ENCODE measurements around the gene INSR.
"Not testable (repeated sequence)": the region's sequence is repeated elsewhere in the genome, so short reads cannot be mapped to it uniquely, and the experiment has no call there.

Gene INSR

GRCh38 chr19:7224209-7224686, 70.0 kb downstream of the INSR start:
- peak; percentile 63 for DNase-seq (ENCODE audit: low spot score)

DNA sequence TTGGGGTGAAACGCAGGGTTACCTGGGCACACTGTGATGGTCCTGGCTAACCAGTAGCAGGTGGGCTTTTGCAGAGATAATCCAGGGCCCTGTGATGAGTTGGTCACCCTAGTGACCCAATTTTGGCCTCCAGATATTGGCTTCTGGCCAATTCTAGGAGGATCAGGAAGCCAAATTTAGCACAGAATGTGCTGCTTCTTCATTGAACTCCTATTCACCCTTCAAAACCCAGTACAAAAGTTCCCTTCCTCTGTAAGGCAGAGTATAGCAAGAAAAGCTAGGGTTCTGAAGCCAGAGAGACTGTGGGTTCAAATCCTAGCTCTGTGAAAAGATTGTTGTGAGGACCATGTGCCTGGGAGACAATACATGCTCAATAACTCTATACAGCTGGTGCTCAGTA, 70.8 kb downstream of the INSR start:
- DNase-seq (ENCODE audit: low spot score), result no peak

GRCh38 chr19:7219056-7219455, 75.2 kb downstream of the INSR start:
- no peak for DNase-seq (ENCODE audit: low spot score)

DNA sequence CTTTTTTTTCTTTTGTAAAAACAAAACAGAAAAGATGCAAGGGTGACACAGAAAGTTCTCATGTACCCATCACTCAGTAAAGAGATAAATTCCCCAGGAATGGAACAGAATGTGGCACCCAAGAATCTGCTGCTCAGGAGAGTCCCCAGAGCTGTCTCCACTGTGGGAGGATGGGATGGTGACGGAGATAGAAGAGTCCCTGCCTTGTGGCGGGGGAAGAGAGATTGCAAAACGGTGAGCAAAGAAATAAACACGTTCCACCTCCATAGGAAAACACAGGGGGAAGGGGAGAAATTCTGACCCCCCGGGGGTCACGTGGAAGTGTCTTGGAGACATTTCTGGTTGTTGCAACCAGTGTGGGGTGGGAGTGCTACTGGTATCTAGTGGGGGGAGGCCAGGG, 76.4 kb downstream of the INSR start:
- no peak for DNase-seq (ENCODE audit: low spot score)

- DNase-seq (ENCODE audit: low spot score), result no peak
These were observed 77.8 kb downstream of the INSR start for GRCh38 chr19:7216373-7216902.

- no peak for DNase-seq (ENCODE audit: low spot score)
These were observed 79.0 kb downstream of the INSR start for GRCh38 chr19:7215176-7215575.

- DNase-seq (ENCODE audit: low spot score), result no peak
These were observed 79.7 kb downstream of the INSR start for GRCh38 chr19:7214324-7215089.

DNA sequence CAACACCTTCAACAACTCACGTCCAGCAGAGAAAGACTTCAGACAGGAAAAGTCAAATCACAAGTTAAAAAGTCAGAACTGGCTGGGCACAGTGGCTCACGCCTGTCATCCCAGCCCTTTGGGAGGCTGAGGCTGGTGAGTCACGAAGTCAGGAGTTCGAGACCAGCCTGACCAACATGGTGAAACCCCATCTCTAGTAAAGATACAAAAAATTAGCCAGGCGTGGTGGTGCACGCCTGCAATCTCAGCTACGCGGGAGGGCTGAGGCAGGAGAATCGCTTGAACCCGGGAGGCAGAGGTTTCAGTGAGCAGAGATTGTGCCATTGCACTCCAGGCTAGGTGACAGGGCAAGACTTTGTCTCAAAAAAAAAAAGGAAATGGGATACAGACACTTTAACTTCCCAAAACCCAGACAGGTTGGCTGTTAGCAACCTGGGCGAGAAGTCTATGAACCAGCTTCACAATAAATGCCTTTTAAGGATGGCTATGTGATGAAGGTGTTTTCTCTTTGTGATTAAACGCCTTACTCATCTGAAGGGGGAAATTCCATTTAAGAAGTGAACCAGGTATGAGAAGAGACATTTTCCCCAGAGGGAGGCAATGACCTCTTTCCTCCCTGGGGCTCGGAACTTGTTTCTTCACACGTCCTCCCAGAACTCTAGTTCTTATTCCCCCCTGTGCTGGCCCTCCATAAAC, 80.4 kb downstream of the INSR start:
- no peak for DNase-seq (ENCODE audit: low spot score)

DNA sequence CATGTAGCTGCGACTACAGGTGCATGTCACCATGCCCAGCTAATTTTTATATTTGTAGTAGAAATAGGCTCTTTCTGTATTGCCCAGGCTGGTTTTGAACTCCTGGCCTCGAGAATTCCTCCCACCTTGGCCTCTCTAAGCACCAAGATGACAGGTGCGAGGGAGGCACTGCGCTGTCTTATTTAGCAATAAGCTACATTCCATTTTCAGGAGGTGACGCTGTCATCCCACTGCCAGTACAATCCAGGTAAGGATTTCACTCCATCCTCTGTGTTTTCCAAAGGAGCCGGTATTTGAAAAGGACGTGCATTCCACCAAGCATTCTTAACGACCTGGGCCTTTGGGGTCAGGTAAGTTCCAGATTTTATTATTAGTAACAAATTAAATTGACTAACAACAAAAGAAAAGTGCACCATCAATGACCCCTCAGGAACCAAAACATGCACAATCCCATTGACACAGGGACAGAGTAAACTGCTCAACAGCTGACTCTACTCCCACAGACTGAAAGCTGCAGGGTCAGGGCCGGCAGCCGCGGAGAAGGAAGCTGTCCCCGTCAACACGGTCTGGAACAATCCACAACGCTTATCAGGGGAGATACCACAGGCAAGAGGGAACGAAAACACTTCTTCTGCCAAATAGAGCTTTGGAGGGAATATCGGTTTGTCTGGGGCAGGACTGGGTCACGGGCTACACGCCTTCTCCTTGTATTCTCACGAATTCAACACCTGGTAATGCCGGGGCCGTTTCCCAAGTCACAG, 82.8 kb downstream of the INSR start:
- DNase-seq (ENCODE audit: low spot score), result no peak

DNA sequence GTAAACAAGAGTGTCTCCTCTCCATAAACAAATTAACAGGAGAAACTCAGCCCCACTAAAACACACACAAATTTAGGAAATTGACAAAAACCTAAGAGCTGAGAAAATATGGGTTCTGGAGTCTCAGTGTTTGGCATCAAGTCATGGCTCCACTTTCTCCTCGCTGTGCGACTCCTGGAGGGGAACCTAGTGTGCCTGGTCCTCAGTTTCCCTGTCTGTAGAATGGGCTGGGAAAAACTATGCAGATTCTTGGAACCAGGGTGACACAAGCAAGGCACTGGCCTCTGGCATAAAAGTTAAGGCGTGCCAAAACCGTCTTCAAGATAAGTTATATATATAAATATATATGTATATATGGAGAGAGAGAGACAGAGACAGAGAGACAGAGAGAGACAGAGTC, 83.9 kb downstream of the INSR start:
- DNase-seq (ENCODE audit: low spot score), result no peak

DNA sequence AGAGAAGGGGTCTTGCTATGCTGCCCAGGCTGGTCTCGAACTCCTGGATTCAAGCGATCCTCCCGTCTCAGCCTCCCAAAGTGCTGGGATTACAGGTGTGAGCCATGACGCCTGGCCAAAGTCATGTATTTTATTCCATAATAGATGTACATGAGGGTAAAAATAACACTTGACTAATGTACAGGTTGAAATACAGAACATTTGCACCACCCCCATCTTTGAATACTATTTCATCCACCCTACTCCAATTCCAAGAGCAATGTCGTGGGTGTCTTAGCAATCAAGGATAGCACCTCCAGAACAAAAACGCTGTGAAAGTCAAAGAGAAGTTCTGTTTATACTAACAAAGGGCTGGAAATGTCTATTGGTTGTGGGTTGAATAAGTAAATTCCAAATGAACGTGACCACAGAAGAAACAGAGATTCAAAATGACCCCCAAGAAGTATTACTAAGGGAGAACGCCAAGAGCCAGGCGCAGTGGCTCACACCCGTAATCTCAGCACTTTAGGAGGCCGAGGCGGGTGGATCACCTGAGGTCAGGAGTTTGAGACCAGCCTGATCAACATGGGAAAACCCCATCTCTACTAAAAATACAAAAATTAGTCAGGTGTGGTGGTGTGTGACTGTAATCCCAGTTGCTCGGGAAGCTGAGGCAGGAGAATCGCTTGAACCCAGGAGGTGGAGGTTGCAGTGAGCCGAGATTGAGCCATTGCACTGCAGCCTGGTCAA, 84.5 kb downstream of the INSR start:
- not testable (repeated sequence) for DNase-seq (ENCODE audit: low spot score)

- not testable (repeated sequence) for DNase-seq (ENCODE audit: low spot score)
These were observed 85.2 kb downstream of the INSR start for GRCh38 chr19:7209036-7209435.

- no peak for DNase-seq (ENCODE audit: low spot score)
These were observed 90.9 kb downstream of the INSR start for GRCh38 chr19:7203332-7203731.

GRCh38 chr19:7202888-7203287, 91.3 kb downstream of the INSR start:
- DNase-seq (ENCODE audit: low spot score), result no peak

- no peak for DNase-seq (ENCODE audit: low spot score)
These were observed 93.5 kb downstream of the INSR start for GRCh38 chr19:7200736-7201135.

GRCh38 chr19:7199613-7200533, 94.3 kb downstream of the INSR start:
- no peak for DNase-seq (ENCODE audit: low spot score)

- DNase-seq (ENCODE audit: low spot score), result peak; percentile 99
These were observed 96.2 kb downstream of the INSR start for GRCh38 chr19:7197760-7198696.

DNA sequence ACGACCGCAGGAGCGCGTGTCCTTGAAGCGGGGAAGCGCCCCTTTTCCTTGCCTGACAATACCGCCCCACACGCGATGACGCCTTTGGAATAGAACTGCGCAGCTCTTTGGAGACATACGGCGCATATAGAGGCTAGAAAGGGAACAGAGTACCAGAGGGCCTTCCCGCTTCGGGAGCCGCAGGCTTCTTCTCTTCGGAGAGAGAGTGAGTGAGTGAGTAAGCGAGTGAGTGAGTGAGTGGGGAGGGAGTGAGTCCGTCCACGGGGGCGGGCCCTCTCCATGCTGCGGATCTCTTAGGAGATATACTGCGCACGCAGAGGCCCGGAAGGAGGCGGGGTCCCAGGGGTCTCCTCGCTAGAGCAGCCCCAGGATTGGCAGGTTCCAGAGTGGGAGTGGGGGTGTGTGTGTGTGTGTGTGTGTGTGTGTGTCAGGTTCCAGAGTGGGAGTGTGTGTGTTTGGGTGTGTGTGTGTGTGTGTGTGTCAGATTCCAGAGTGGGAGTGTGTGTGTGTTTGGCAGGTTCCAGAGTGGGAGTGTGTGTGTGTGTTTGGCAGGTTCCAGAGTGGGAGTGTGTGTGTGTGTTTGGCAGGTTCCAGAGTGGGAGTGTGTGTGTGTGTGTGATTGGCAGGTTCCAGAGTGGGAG, 97.0 kb downstream of the INSR start:
- peak; percentile 91 for DNase-seq (ENCODE audit: low spot score)

GRCh38 chr19:7196763-7197118, 97.5 kb downstream of the INSR start:
- peak; percentile 34 for DNase-seq (ENCODE audit: low spot score)

Measured in AG20443 (cell line).